AG10803 (cell line): ENCODE measurements around the gene UNC5CL.

ENCODE experiments used
- DNase-seq: peaks from one replicate; pipeline ENCODE4 v3.0.0; 2010; ENCODE audit warnings: low read depth
- H3K4me3 ChIP-seq: 2 replicates; pipeline ENCODE4 v1.5.1; 2011; ENCODE audit warnings: mild to moderate bottlenecking, low read length, control low read depth
- CTCF ChIP-seq: conservative IDR thresholded peaks from 2 replicates; pipeline ENCODE4 v1.5.1; 2011; ENCODE audit warnings: mild to moderate bottlenecking, low read length, control low read depth, inconsistent platforms

The UNC5CL gene

GRCh38 chr6:41078101-41078500 lies 39.1 kb upstream of the UNC5CL start:
- DNase-seq = no peak
- TF ChIP-seq CTCF = no peak
- H3K4me3 ChIP-seq = no peak overlapping the region

- H3K4me3 ChIP-seq = no peak overlapping the region
- DNase-seq = no peak
- TF ChIP-seq CTCF = no peak
Measured at GRCh38 chr6:41077536-41077935, 38.5 kb upstream of the UNC5CL start.

GRCh38 chr6:41075651-41076626 lies 36.9 kb upstream of the UNC5CL start:
- no peak for TF ChIP-seq CTCF
- H3K4me3 ChIP-seq = no peak overlapping the region
- DNase-seq = no peak

GRCh38 chr6:41074692-41075436 lies 35.8 kb upstream of the UNC5CL start:
- TF ChIP-seq CTCF = no peak

GRCh38 chr6:41073968-41074691 lies 35.1 kb upstream of the UNC5CL start:
- TF ChIP-seq CTCF = no peak
- H3K4me3 ChIP-seq = peak overlapping the region; percentile 89

More at GRCh38 chr6:41074692-41075436, 35.8 kb upstream of the UNC5CL start:
- DNase-seq = peak; percentile 18
- H3K4me3 ChIP-seq = peak overlapping the region; percentile 89

GRCh38 chr6:41073203-41073967 lies 34.4 kb upstream of the UNC5CL start:
- peak; percentile 65 for DNase-seq
- peak overlapping the region; percentile 89 for H3K4me3 ChIP-seq
- peak; percentile 18; the same call in 1 of the 2 replicates for TF ChIP-seq CTCF

More at GRCh38 chr6:41073968-41074691, 35.1 kb upstream of the UNC5CL start:
- DNase-seq = peak; percentile 20
